Fibroblast of skin of scalp (primary cell): ENCODE measurements around the gene LENEP.

ENCODE experiments used
- DNase-seq: peaks from one replicate; pipeline ENCODE4 v3.0.0-alpha.2; 2013

The LENEP gene

GRCh38 chr1:155011437-155012025 is 18.1 kb downstream of the LENEP start:
- DNase-seq: no peak

- peak; percentile 63 for DNase-seq
Measured at GRCh38 chr1:155012026-155012546, 18.7 kb downstream of the LENEP start.

DNA sequence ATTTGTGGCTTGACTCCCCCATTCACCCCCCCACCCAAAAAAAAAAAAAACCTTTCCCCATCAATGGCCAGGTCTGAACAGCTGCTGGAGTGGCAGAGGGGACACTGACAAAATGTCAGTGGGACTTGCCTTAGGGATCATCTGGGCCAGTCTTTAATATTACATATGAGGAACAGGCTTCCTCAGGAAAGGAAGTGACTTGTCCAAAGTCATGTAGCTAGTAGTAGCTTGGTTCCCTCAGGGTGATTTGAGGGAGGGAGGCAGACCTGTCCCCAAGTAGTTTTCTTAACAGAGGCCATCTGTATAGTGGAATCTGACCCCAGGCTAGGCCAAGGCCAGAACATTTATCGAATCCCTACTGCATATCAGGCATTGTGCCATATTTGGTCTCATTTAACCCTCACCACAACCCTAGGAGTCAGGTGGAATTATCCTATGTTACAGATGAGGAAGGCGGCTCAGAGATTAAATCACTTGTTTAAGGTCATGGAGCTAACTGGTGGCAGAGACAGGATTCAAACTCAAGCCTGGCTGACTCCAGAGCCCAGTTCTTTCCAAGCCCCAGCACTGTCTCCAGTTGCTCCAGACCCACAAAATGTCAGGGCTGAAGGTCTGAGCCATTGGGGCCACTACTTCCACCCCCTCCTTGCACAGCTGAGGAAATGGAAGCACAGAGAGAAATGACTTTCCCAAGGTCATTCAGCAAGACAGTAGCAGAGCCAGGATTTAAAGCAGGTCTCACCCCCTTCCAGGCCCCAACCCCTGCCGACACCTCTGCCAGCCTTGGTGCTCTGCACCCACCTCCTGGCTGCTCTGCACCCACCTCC is 19.6 kb downstream of the LENEP start:
- DNase-seq: no peak

DNA sequence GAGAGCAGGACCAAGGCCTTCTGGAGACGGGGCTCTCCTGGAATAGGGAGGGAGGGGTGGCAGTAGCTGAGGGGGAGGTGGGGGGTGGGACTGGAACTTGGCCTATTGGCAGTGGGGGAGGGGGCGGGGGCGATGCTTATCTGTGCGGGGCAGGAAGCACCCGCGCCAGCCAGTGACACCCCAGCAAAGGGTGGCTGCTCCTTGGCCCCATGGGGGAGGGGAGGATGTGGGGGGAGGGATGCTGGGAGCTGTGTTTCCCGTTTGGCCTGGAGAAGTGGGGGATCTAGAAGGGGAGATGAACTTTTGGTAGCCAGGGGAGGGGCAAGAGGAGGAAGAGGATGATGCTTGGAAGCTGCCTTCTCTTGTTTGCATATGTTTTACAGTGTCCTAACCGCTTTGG is 20.2 kb downstream of the LENEP start:
- DNase-seq: no peak

DNA sequence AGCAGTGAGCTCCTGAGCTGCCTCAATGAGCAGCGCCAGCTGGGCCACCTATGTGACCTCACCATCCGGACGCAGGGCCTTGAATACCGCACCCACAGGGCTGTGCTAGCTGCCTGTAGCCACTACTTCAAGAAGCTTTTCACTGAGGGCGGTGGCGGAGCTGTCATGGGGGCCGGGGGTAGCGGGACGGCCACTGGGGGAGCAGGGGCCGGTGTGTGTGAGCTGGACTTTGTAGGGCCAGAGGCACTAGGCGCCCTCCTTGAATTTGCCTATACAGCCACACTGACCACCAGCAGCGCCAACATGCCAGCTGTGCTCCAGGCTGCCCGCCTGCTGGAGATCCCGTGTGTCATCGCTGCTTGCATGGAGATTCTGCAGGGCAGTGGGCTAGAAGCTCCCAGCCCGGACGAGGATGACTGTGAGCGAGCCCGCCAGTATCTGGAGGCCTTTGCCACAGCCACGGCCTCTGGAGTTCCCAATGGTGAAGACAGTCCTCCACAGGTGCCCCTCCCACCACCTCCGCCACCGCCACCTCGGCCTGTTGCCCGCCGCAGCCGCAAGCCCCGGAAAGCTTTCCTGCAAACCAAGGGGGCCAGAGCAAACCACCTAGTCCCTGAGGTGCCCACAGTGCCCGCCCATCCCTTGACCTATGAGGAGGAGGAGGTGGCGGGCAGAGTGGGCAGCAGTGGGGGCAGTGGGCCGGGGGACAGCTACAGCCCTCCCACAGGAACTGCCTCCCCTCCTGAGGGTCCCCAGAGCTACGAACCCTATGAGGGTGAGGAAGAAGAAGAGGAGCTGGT is 21.5 kb downstream of the LENEP start:
- DNase-seq: no peak

DNA sequence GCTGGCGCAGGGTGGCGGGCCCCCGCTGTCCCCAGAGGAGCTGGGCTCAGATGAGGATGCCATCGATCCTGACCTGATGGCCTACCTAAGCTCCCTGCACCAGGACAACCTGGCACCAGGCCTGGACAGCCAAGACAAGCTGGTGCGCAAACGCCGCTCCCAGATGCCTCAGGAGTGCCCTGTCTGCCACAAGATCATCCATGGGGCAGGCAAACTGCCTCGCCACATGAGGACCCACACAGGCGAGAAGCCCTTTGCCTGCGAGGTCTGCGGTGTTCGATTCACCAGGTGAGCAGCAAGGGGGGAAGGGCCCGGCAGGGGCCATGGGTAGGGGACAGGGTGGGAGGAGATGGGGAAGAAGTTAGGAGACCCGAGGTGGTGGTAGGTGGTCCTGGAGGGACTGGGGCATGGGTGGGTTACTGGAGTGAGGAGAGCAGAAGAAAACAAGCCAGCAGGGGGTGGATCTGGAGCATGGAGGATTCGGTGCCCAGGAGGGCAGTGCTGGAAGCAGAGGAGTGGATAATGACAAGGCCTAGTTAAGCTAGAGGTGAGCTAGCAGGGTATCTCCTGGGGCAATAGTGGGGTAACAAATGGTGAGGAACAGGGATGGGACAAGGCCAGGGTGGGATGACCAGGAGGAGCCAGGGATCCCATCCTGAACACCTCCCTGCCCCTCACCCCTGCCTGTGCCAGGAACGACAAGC is 22.3 kb downstream of the LENEP start:
- no peak for DNase-seq

- no peak for DNase-seq
Measured at GRCh38 chr1:155016231-155016831, 22.9 kb downstream of the LENEP start.

- DNase-seq: peak; percentile 87
Measured at GRCh38 chr1:155017041-155017945, 23.9 kb downstream of the LENEP start.

DNA sequence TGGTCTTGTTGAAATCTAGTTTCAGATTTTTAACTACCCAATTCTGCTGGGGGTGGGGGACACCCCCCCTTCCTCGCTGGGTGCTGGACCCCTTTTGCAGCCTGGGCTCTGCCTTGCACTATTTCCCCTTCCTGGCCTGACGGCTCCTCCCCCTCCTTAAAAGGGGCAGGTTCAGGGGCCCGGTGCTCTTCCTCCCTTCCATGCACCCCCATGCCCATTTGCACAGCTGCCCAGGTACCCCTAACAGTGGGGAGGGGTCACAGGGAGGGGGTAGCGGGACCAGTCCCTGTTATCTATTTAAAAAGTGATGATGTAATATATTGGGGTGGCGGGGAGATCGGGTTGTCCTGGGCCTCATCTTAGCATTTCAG is 24.5 kb downstream of the LENEP start:
- DNase-seq: no peak

- DNase-seq: no peak
Measured at GRCh38 chr1:155018617-155019348, 25.4 kb downstream of the LENEP start.

- DNase-seq: no peak
Measured at GRCh38 chr1:155019377-155020245, 26.2 kb downstream of the LENEP start.

DNA sequence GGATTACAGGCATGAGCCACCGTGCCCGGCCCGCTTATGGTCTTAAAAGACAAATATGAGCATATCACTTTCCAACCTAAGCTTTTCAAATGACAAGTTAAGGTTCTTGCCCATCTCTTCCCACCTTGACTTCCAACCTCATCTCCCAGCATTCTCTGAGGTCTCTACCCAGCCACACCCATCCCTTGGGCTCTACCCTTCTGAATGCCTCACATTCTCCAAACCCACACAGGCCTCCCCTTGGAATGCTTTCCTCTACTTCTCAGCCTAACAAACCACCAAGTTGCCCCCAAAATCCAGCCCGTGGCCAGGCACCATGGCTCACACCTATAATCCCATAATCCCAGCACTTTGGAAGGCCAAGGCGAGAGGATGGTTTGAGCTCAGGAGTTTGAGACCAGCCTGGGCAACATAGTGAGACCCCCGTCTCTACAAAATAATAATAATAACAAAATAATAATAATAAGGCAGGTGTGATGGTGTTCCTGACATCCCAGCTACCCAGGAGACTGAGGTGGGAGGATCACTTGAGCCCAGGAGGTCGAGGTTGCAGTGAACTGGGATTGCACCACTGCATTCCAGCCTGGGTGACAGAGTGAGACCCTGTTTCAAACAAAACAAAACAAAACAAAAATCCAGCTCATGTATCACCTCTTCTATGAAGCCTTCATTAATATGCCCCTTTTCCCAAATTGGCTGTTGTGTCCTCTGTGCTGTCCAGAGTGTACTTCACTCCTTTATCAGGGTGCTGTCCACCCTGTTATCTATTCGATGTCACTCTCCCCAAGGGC is 28.9 kb downstream of the LENEP start:
- no peak for DNase-seq

GRCh38 chr1:155022927-155023236 is 29.5 kb downstream of the LENEP start:
- DNase-seq: no peak

- no peak for DNase-seq
Measured at GRCh38 chr1:155023627-155024026, 30.2 kb downstream of the LENEP start.

GRCh38 chr1:155024315-155024714 is 30.9 kb downstream of the LENEP start:
- DNase-seq: no peak

- DNase-seq: no peak
Measured at GRCh38 chr1:155026154-155026553, 32.8 kb downstream of the LENEP start.

- DNase-seq: no peak
Measured at GRCh38 chr1:155026588-155026987, 33.2 kb downstream of the LENEP start.

DNA sequence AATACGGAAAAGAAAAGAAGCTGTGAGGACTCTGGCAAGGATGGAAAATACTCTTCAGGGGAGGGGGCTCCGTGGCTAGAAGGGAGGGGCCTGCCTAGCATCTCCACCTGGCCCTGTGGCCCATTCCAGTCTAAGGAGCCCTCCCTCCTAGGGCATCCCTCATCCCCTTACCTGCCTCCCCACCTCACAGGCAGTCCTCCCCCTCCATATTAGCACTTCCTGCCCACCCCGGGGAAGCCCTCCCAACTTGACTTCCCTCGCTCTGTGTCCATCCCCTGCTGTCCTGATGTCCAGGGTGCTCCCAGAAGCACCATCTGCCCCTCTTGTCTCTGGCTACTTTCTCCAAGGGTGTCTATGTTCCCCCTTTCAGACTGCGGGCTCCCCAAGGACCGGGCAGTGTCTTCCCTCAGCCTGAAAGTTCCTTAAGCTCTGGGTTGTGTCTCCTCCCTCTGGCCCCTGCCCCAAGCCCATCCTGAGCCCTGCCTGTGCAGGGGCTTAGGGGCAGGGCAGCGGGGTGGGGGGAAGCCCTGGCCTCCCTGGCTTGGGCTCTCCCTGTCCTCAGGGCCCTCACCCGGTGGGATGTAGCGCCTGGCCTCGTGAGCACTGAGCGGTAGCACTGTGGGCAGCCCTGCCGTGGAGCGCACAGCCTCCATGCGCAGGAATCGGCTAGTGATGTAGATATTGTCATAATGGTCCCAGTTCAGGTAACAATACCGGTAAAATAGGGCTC is 36.3 kb downstream of the LENEP start:
- DNase-seq: no peak
